OCI-LY3 (cell line): Measurements from ENCODE around the gene EMID1.

Source experiments
- EZH2phosphoT487 ChIP-seq: fragments of 200-600 bp; shearing (Covaris generic); IDR thresholded peaks from 2 replicates; pipeline ENCODE4 v1.6.1; 2018; ENCODE audit warnings: antibody characterized with exemption, mixed run types, low read depth
- TF ChIP-seq, protein P1 (sequence below): fragments of 200-600, 300-600 bp; sonication (generic); IDR thresholded peaks from 2 replicates; pipeline ENCODE4 v1.5.1; 2014; ENCODE audit warnings: antibody characterized with exemption, low read length, low read depth

DNA sequence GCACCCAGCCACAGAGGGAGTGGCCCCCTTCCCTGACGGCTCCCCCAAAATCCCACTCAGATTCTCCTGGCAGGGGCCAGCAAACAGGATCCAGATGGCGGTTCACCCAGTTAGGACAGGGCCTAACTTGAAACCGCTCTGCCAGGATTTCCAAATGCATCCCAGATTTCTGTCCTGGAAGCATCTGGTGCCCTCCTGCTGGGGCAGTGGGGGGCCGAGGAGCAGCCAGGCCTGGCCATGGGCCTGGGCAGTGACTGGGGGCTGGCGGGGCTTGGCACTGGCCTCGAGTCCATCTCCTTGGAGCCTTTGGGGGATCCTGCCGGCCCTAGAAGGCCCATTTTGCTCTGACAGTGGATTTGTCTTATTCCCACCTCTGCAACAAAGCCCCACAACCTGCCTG, 17.9 kb upstream of the EMID1 start:
- TF ChIP-seq, protein P1, sequence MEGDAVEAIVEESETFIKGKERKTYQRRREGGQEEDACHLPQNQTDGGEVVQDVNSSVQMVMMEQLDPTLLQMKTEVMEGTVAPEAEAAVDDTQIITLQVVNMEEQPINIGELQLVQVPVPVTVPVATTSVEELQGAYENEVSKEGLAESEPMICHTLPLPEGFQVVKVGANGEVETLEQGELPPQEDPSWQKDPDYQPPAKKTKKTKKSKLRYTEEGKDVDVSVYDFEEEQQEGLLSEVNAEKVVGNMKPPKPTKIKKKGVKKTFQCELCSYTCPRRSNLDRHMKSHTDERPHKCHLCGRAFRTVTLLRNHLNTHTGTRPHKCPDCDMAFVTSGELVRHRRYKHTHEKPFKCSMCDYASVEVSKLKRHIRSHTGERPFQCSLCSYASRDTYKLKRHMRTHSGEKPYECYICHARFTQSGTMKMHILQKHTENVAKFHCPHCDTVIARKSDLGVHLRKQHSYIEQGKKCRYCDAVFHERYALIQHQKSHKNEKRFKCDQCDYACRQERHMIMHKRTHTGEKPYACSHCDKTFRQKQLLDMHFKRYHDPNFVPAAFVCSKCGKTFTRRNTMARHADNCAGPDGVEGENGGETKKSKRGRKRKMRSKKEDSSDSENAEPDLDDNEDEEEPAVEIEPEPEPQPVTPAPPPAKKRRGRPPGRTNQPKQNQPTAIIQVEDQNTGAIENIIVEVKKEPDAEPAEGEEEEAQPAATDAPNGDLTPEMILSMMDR = no peak
- no peak for TF ChIP-seq EZH2phosphoT487
